Kidney epithelial cell (primary cell): ENCODE data around the gene TMEM97. TPM values are rescaled to one million over a fixed set of nuclear protein-coding genes. Genes with fewer than 3 reads are reported as not detected.
"Not testable (repeated sequence)": the region's sequence is repeated elsewhere in the genome, so short reads cannot be mapped to it uniquely, and the experiment has no call there.

ENCODE experiments used
- DNase-seq: peaks from one replicate; pipeline ENCODE4 v3.0.0-alpha.2; 2010; ENCODE audit warnings: low read depth
- H3K27me3 ChIP-seq: 2 replicates; pipeline ENCODE4 v1.6.0; 2011; ENCODE audit warnings: low read length; ENCODE audit not compliant: control insufficient read depth, insufficient read depth
- H3K36me3 ChIP-seq: 2 replicates; pipeline ENCODE4 v1.5.1; 2011; ENCODE audit warnings: low read length; ENCODE audit not compliant: control insufficient read depth, insufficient read depth
- H3K4me3 ChIP-seq: 2 replicates; pipeline ENCODE4 v1.5.1; 2011; ENCODE audit warnings: low read depth, mild to moderate bottlenecking, control low read depth, low read length
- total RNA-seq: library from RNA; depleted of rRNA; stranded (reverse); fragments of >200 nt; gene quantifications from 2 replicates; pipeline ENCODE4 v1.2.3, GENCODE V29; 2015
- TF ChIP-seq, protein P1 (sequence below): IDR thresholded peaks from 2 replicates; pipeline ENCODE4 v1.5.1; 2011; ENCODE audit warnings: mild to moderate bottlenecking, moderate library complexity, low read length, control low read depth, inconsistent platforms; ENCODE audit not compliant: insufficient read depth, poor library complexity, severe bottlenecking

The TMEM97 gene
- total RNA-seq, 1 donor from 2014 or later: 25.1 TPM

DNA sequence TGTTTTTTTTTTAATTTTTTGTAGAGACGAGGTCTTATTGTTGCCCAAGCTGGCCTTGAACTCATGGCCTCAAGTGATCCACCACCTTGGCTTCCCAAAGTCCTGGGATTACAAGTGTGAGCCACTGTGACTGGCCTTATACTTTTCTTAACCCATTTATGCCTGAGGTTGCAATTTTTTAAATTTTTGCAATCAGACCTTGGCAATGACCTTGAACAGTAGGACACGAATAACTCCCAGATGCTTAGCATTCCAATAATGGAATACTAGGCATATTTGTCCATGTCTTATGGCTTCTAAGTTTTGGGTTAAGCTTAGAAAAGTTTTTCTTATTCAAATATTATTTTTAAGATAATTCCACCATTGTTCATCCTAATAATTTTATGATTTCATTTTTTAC, 28.3 kb upstream of the TMEM97 start:
- H3K36me3 ChIP-seq: no peaks in the 10 kb centered on the region
- TF ChIP-seq, protein P1, sequence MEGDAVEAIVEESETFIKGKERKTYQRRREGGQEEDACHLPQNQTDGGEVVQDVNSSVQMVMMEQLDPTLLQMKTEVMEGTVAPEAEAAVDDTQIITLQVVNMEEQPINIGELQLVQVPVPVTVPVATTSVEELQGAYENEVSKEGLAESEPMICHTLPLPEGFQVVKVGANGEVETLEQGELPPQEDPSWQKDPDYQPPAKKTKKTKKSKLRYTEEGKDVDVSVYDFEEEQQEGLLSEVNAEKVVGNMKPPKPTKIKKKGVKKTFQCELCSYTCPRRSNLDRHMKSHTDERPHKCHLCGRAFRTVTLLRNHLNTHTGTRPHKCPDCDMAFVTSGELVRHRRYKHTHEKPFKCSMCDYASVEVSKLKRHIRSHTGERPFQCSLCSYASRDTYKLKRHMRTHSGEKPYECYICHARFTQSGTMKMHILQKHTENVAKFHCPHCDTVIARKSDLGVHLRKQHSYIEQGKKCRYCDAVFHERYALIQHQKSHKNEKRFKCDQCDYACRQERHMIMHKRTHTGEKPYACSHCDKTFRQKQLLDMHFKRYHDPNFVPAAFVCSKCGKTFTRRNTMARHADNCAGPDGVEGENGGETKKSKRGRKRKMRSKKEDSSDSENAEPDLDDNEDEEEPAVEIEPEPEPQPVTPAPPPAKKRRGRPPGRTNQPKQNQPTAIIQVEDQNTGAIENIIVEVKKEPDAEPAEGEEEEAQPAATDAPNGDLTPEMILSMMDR: no peak
- no peak overlapping the region for H3K4me3 ChIP-seq
- H3K27me3 ChIP-seq: no peaks in the 10 kb centered on the region
- no peak for DNase-seq

DNA sequence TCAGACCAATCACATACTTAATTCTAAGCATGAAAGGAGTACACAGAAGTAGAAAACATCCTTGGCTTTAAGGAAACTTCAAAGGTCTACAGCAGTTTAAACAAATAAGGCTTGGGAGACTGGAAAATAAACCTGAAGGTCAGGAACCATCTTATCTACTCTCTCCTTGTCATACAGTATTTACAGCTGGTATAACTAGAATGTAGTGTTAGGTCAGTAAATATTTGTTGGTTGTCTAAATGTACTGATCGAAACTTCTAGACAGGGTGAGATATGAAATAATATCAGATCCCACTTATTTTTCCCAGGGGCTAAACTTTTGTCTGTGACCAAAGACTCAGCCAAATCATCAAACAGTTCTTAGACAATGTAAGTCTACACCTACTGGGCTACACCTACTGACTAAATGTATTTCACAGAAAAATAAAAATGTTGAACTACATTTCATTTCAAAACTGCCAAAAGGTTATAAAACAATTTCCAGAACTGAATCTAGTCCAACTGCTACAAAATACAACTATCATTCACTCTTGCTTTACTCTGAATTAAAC, 27.1 kb upstream of the TMEM97 start:
- H3K4me3 ChIP-seq: no peak overlapping the region
- no peak for DNase-seq
- H3K36me3 ChIP-seq: no peaks in the 10 kb centered on the region
- TF ChIP-seq, protein P1: no peak
- no peaks in the 10 kb centered on the region for H3K27me3 ChIP-seq

DNA sequence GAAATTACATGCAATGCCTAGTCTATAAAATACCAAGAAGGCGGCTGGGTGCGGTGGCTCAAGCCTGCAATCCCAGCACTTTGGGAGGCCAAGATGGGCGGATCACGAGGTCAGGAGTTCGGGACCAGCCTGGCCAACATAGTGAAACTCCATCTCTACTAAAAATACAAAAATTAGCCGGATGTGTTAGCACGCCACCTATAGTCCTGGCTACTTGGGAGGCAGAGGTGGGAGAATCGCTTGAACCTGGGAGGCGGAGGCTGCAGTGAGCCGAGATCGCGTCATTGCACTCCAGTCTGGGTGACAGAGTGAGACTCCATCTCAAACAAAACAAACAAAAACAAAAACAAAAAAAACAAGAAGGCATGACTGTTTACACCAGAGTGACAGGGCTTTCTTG, 26.1 kb upstream of the TMEM97 start:
- H3K27me3 ChIP-seq, H3K4me3 ChIP-seq, H3K36me3 ChIP-seq, DNase-seq: not testable (repeated sequence)

DNA sequence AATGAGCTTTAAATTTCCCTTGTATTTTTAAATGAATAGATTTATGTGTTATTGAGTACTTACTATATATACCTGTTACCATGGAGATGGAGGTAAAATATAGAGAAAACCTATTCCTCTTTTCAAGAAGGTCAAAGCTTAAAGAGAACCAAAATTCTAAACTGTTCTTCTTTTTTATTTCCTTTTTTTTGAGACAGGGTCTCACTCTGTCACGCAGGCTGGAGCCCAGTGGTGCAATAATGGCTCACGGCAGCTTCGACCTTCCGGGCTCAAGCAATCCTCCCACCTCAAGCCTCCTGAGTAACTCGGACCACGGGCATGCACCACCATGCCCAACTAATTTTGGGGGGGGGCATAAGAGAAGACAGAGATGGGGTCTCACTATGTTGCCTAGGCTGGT, 25.0 kb upstream of the TMEM97 start:
- no peak for DNase-seq
- no peaks in the 10 kb centered on the region for H3K27me3 ChIP-seq
- TF ChIP-seq, protein P1: no peak
- no peaks in the 10 kb centered on the region for H3K36me3 ChIP-seq
- no peak overlapping the region for H3K4me3 ChIP-seq

DNA sequence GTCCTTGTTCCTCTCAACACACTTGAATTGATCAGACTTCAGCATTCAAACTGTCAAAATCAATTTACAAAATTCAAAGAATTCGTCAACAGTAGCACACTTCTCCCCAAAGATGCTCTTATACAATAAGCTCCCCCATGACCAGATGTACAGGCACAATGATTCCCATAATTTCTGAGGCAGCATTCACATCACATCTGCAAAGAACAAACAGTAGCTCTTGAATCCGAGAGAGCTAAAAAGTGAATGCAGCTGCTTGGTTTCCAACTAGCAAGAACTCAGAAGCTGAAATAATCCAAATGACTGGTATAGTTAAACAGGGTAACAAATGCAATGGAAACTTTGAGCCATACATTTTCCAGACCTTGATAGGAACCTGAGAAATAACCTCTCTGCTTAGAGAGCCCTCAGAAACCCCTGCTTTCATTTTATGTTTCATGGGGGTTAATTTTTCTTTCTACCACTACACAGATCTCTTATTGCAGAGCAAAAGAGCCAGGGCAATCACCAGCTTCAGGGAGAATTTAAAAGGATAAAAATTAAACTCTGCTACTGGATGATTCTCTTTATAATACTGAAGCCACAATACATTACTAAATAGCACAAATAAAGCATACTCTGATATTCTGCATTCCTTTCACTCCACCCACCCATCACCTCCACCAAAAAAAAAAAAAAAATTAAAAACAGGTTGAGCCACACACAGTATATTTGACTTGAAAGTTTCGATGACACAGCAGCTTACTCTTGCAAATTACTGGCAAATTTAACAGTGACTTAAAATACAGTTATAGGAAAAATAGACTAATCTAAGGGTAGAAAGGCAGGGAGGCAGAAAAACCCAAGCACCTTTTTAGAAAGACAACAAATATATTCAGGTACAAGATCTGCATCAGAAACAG, 23.1 kb upstream of the TMEM97 start:
- DNase-seq: no peak
- H3K27me3 ChIP-seq: no peaks in the 10 kb centered on the region
- TF ChIP-seq, protein P1: no peak
- H3K36me3 ChIP-seq: no peaks in the 10 kb centered on the region
- no peak overlapping the region for H3K4me3 ChIP-seq

DNA sequence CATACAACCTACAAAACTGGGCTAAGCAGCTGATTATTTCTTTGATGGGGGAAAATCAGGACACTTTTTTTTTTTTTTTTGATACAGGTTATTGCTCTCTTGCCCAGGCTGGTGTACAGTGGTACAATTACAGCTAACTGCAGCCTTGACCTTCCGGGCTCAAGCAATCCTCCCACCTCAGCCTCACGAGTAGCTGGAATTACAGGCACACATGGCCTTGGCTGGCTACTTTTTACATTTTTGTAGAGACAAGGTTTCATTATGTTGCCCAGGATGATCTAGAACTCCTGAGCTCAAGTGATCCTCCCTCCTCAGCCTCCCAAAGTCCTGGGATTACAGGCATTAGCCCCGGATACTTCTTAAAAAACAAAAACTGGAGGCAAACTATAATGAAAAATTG, 20.6 kb upstream of the TMEM97 start:
- no peak overlapping the region for H3K4me3 ChIP-seq
- TF ChIP-seq, protein P1: no peak
- no peaks in the 10 kb centered on the region for H3K27me3 ChIP-seq
- no peak for DNase-seq
- no peaks in the 10 kb centered on the region for H3K36me3 ChIP-seq
